ENCODE results near the gene ING1. TPM values are rescaled to one million over a fixed set of nuclear protein-coding genes. Genes with fewer than 3 reads are reported as not detected.
A peak's percentile ranks its signal among the peaks of the same experiment; 100 is the strongest.

ING1 gene
- total RNA-seq, 1 donor from 2014 or later: 13.4 TPM

- peak; percentile 24 for TF ChIP-seq CTCF (IDR thresholded peaks at IDR 0.05; ENCODE audit: insufficient read depth, low read length, severe bottlenecking)
- Histone ChIP-seq H3K36me3 (ENCODE audit: control insufficient read depth, insufficient read depth, low read length) (peaks cover 33% of the 10 kb centered on the region), H3K4me3 (ENCODE audit: low read depth, low read length) (no peak overlapping the region), H3K27me3 (ENCODE audit: control insufficient read depth, insufficient read depth, low read length) (no peaks in the 10 kb centered on the region)
- DNase-seq (ENCODE audit: low read depth): peak; percentile 24
- no peak for FAIRE-seq
Observed at GRCh38 chr13:110683203-110683883, 30.2 kb upstream of the ING1 start.

GRCh38 chr13:110683921-110684320 is 29.6 kb upstream of the ING1 start:
- Histone ChIP-seq H3K4me3 (ENCODE audit: low read depth, low read length) (no peak overlapping the region), H3K36me3 (ENCODE audit: control insufficient read depth, insufficient read depth, low read length) (peaks cover 28% of the 10 kb centered on the region), H3K27me3 (ENCODE audit: control insufficient read depth, insufficient read depth, low read length) (no peaks in the 10 kb centered on the region)
- TF ChIP-seq CTCF (IDR thresholded peaks at IDR 0.05; ENCODE audit: insufficient read depth, low read length, severe bottlenecking): no peak
- FAIRE-seq (no peak), DNase-seq (ENCODE audit: low read depth) (no peak)

GRCh38 chr13:110684388-110685056 is 29.0 kb upstream of the ING1 start:
- FAIRE-seq (no peak), DNase-seq (ENCODE audit: low read depth) (no peak)
- Histone ChIP-seq H3K27me3 (ENCODE audit: control insufficient read depth, insufficient read depth, low read length) (no peaks in the 10 kb centered on the region), H3K36me3 (ENCODE audit: control insufficient read depth, insufficient read depth, low read length) (peaks cover 28% of the 10 kb centered on the region), H3K4me3 (ENCODE audit: low read depth, low read length) (no peak overlapping the region)
- TF ChIP-seq CTCF (IDR thresholded peaks at IDR 0.05; ENCODE audit: insufficient read depth, low read length, severe bottlenecking): no peak

DNA sequence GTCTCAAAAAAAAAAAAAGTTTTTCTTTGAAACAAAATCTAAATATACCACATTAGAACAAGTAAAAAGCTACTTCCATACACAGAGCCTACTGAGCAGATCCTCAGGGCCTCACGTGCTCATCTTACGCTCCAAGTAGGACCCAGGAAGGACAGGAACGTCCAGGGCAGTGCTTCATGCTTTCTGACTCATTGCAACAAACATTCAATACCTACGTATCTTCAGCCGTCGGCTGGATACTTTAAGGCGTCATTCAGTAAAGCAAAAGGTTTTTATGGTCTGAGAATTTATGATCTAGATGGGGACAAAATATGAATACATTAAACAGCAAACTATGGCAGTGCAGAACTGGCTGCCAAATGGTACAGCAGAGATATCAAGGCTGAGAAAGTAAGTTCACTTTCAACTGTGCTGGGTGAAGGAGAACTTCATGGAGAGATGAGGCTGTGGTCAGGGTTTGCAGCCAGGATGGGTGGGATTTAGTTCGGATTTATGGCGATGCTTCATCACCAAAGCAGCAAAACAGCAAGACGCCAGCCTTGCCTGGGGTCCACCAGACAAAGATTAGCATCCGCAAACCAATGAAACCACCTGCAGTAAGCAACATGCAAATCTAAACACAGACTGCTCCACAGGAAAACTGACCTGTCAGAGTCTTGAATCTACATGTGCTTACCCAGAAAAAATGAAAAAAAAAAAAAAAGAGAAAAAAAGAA is 28.0 kb upstream of the ING1 start:
- H3K27me3 ChIP-seq (ENCODE audit: control insufficient read depth, insufficient read depth, low read length): no peaks in the 10 kb centered on the region
- DNase-seq (ENCODE audit: low read depth) (no peak), FAIRE-seq (no peak)
- no peak overlapping the region for H3K4me3 ChIP-seq (ENCODE audit: low read depth, low read length)
- TF ChIP-seq CTCF (IDR thresholded peaks at IDR 0.05; ENCODE audit: insufficient read depth, low read length, severe bottlenecking): no peak
- H3K36me3 ChIP-seq (ENCODE audit: control insufficient read depth, insufficient read depth, low read length): peaks cover 26% of the 10 kb centered on the region

DNA sequence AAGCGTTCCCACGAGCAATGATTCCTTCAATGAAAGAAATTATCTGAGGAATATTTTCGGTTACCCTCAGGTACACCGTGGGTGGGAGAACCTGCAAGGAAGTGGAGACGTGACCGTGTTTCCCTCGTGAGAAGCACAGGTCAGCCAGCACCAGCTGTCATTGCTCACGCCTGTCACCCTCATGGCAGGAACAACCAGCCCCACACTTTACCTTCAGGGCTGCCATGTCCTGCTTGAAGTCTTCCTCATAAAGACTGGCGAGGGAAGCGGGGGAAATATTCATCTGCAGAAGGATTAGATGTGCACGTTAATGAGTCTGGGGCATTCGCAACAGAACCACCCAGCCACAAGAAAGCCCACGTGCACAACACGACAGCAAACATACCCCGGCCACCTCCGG is 25.8 kb upstream of the ING1 start:
- no peaks in the 10 kb centered on the region for H3K27me3 ChIP-seq (ENCODE audit: control insufficient read depth, insufficient read depth, low read length)
- no peak for TF ChIP-seq CTCF (IDR thresholded peaks at IDR 0.05; ENCODE audit: insufficient read depth, low read length, severe bottlenecking)
- DNase-seq (ENCODE audit: low read depth): no peak
- no peak for FAIRE-seq
- H3K4me3 ChIP-seq (ENCODE audit: low read depth, low read length): no peak overlapping the region
- H3K36me3 ChIP-seq (ENCODE audit: control insufficient read depth, insufficient read depth, low read length): peaks cover 16% of the 10 kb centered on the region

Measured in bronchial epithelial cell (primary cell).